Measurements from ENCODE around the gene RALGPS1.

Gene RALGPS1

GRCh38 chr9:127027694-127028093 lies 113.1 kb downstream of the RALGPS1 start:
- no peak for DNase-seq

- no peak for DNase-seq
Observed at GRCh38 chr9:127029548-127029947, 115.0 kb downstream of the RALGPS1 start.

- no peak for DNase-seq
Observed at GRCh38 chr9:127030814-127031740, 116.5 kb downstream of the RALGPS1 start.

- no peak for DNase-seq
Observed at GRCh38 chr9:127032256-127032655, 117.7 kb downstream of the RALGPS1 start.

GRCh38 chr9:127033061-127033460 lies 118.5 kb downstream of the RALGPS1 start:
- no peak for DNase-seq

GRCh38 chr9:127033789-127034188 lies 119.2 kb downstream of the RALGPS1 start:
- no peak for DNase-seq

GRCh38 chr9:127034691-127035090 lies 120.1 kb downstream of the RALGPS1 start:
- no peak for DNase-seq

- no peak for DNase-seq
Observed at GRCh38 chr9:127035423-127035822, 120.8 kb downstream of the RALGPS1 start.

GRCh38 chr9:127035948-127036347 lies 121.4 kb downstream of the RALGPS1 start:
- no peak for DNase-seq

GRCh38 chr9:127036437-127036836 lies 121.9 kb downstream of the RALGPS1 start:
- no peak for DNase-seq

GRCh38 chr9:127038531-127038930 lies 123.9 kb downstream of the RALGPS1 start:
- no peak for DNase-seq

GRCh38 chr9:127039492-127039891 lies 124.9 kb downstream of the RALGPS1 start:
- DNase-seq: no peak

GRCh38 chr9:127045148-127045547 lies 130.6 kb downstream of the RALGPS1 start:
- DNase-seq: no peak

- DNase-seq: no peak
Observed at GRCh38 chr9:127047971-127048370, 133.4 kb downstream of the RALGPS1 start.

- DNase-seq: peak; percentile 17
Observed at GRCh38 chr9:127049044-127049443, 134.5 kb downstream of the RALGPS1 start.

- no peak for DNase-seq
Observed at GRCh38 chr9:127049581-127049980, 135.0 kb downstream of the RALGPS1 start.

GRCh38 chr9:127050152-127050551 lies 135.6 kb downstream of the RALGPS1 start:
- no peak for DNase-seq

- DNase-seq: no peak
Observed at GRCh38 chr9:127050591-127051001, 136.0 kb downstream of the RALGPS1 start.

- no peak for DNase-seq
Observed at GRCh38 chr9:127051881-127052595, 137.5 kb downstream of the RALGPS1 start.

- DNase-seq: no peak
Observed at GRCh38 chr9:127053057-127053821, 138.7 kb downstream of the RALGPS1 start.

- no peak for DNase-seq
Observed at GRCh38 chr9:127053960-127054359, 139.4 kb downstream of the RALGPS1 start.

GRCh38 chr9:127055745-127056402 lies 141.3 kb downstream of the RALGPS1 start:
- no peak for DNase-seq

- DNase-seq: no peak
Observed at GRCh38 chr9:127056446-127056845, 141.9 kb downstream of the RALGPS1 start.
